ENCODE measurements around the gene CEP85L. TPM values are rescaled to one million over a fixed set of nuclear protein-coding genes. Genes with fewer than 3 reads are reported as not detected.

CEP85L gene
- polyA plus RNA-seq, 1 of the 3 experiments (the other 2 are of a cell fraction), result 1.1 TPM

- TF ChIP-seq PBX3 (IDR thresholded peaks at IDR 0.05) (no peak), ELF1 (IDR thresholded peaks at IDR 0.05) (no peak), USF2 (IDR thresholded peaks at IDR 0.05; ENCODE audit: borderline replicate concordance, low read depth, low read length) (no peak), SIN3A (IDR thresholded peaks at IDR 0.05; ENCODE audit: borderline replicate concordance, low read depth, low read length) (no peak), TCF12 (IDR thresholded peaks at IDR 0.05) (no peak), GATA2 (CRISPR knock-in tag; IDR thresholded peaks at IDR 0.05) (no peak), NRF1 (IDR thresholded peaks at IDR 0.05; ENCODE audit: low read depth, low read length) (no peak), EP300 (IDR thresholded peaks at IDR 0.05; ENCODE audit: borderline replicate concordance in 1 of 2, low read depth in 1 of 2, low read length in 1 of 2) (no peak), MXI1 (IDR thresholded peaks at IDR 0.05; ENCODE audit: low read depth, low read length) (no peak), MEF2A (IDR thresholded peaks at IDR 0.05; ENCODE audit: borderline replicate concordance, low read depth) (no peak)
- no peaks in the 10 kb centered on the region for H3K9me3 ChIP-seq
- CTCF ChIA-PET, result interaction anchor here (0.6 kb wide), 1 partner anchor 973 kb away, joined by 3 read pairs; no protein-coding TSS in a partner anchor
- no peak for DNase-seq
- H2AFZ ChIP-seq (ENCODE audit: low read depth), result no peak overlapping the region
- no peaks in the 10 kb centered on the region; a peak in 1 of 4 replicates for H3K4me1 ChIP-seq (ENCODE audit: control insufficient read depth in 1 of 2, insufficient read depth in 2 of 2, low read depth in 1 of 2, low read length in 1 of 2)
- 26% methylated on average over 1 of the region's 1 CpG for WGBS (ENCODE audit: low lambda C conversion rate)
- no peaks in the 10 kb centered on the region for H4K20me1 ChIP-seq (ENCODE audit: insufficient read depth)
- no peaks in the 10 kb centered on the region for H3K27me3 ChIP-seq (ENCODE audit: insufficient read depth)
- no peaks in the 10 kb centered on the region for H3K9me2 ChIP-seq
- no peak overlapping the region for H3K4me2 ChIP-seq
- H3K36me3 ChIP-seq (replicated peaks in 1 of 2; ENCODE audit: control insufficient read depth in 1 of 2, insufficient read depth in 2 of 2, low read length in 1 of 2), result no peaks in the 10 kb centered on the region
- no peak overlapping the region for H3K27ac ChIP-seq (ENCODE audit: low read depth in 2 of 2, low read length in 1 of 2)
- no peaks in the 10 kb centered on the region for H3F3A ChIP-seq (replicated peaks; ENCODE audit: insufficient read depth)
- no peak overlapping the region for H3K4me3 ChIP-seq (ENCODE audit: low read depth in 2 of 2, low read length in 1 of 2)
- H3K79me2 ChIP-seq (ENCODE audit: insufficient read depth), result peaks cover 20% of the 10 kb centered on the region; the same call in 1 of the 2 replicates
- H3K9ac ChIP-seq, result no peak overlapping the region
- POLR2A ChIA-PET, result no interaction called here
Measured at GRCh38 chr6:118528129-118528528, 123.3 kb downstream of the CEP85L start.

GRCh38 chr6:118525913-118526780, 125.2 kb downstream of the CEP85L start:
- CTCF ChIA-PET, result interaction anchor here (1.3 kb wide), 1 partner anchor 243 kb away, joined by 4 read pairs; no protein-coding TSS in a partner anchor
- H3K9me3 ChIP-seq, result no peaks in the 10 kb centered on the region
- H3K36me3 ChIP-seq (replicated peaks in 1 of 2; ENCODE audit: control insufficient read depth in 1 of 2, insufficient read depth in 2 of 2, low read length in 1 of 2), result peaks cover 0 to 4% of the 10 kb centered on the region in 2 experiments
- TF ChIP-seq PBX3 (IDR thresholded peaks at IDR 0.05) (peak; percentile 17; the same call in 1 of the 2 replicates), FOSL2 (IDR thresholded peaks at IDR 0.05; ENCODE audit: borderline replicate concordance, low read depth) (no peak), MEF2A (IDR thresholded peaks at IDR 0.05; ENCODE audit: borderline replicate concordance, low read depth) (no peak)
- H3K4me3 ChIP-seq (ENCODE audit: low read depth in 2 of 2, low read length in 1 of 2), result no peak overlapping the region
- H4K20me1 ChIP-seq (ENCODE audit: insufficient read depth), result no peaks in the 10 kb centered on the region
- H3K27me3 ChIP-seq (ENCODE audit: insufficient read depth), result no peaks in the 10 kb centered on the region
- DNase-seq, result no peak
- H3K4me1 ChIP-seq (ENCODE audit: control insufficient read depth in 1 of 2, insufficient read depth in 2 of 2, low read depth in 1 of 2, low read length in 1 of 2), result no peaks in the 10 kb centered on the region; a peak in 1 of 4 replicates
- H3F3A ChIP-seq (replicated peaks; ENCODE audit: insufficient read depth), result no peaks in the 10 kb centered on the region
- H2AFZ ChIP-seq (ENCODE audit: low read depth), result no peak overlapping the region
- H3K27ac ChIP-seq (ENCODE audit: low read depth in 2 of 2, low read length in 1 of 2), result no peak overlapping the region
- no peak overlapping the region for H3K4me2 ChIP-seq
- POLR2A ChIA-PET, result no interaction called here
- H3K9ac ChIP-seq, result no peak overlapping the region
- H3K79me2 ChIP-seq (ENCODE audit: insufficient read depth), result peaks cover 8% of the 10 kb centered on the region; the same call in 1 of the 2 replicates
- 96% methylated on average over 4 of the region's 4 CpGs for WGBS (ENCODE audit: low lambda C conversion rate)
- no peaks in the 10 kb centered on the region for H3K9me2 ChIP-seq

All from SK-N-SH (cell line).